ENCODE data around the gene AEBP2. TPM values are rescaled to one million over a fixed set of nuclear protein-coding genes. Genes with fewer than 3 reads are reported as not detected.

Gene AEBP2
- total and polyA plus RNA-seq, 2 of the 8 experiments (the other 6 are each of a cell fraction or from before 2014, with no cell fraction given) = 13.6 to 61.4 TPM

GRCh38 chr12:19397534-19397933, 41.8 kb upstream of the AEBP2 start:
- H4K20me1 ChIP-seq (replicated peaks in 1 of 2; ENCODE audit: control insufficient read depth in 1 of 2, insufficient read depth in 2 of 2, low read length in 2 of 2) = no peaks in the 10 kb centered on the region
- no peaks in the 10 kb centered on the region; a peak in 2 of 7 replicates for H3K4me1 ChIP-seq (replicated peaks in 1 of 4; ENCODE audit: control insufficient read depth in 3 of 4, insufficient read depth in 4 of 4, low read length in 3 of 4)
- no peaks in the 10 kb centered on the region for H3K79me2 ChIP-seq (ENCODE audit: control insufficient read depth in 1 of 2, insufficient read depth in 2 of 2, low read length in 2 of 2)
- H3K27me3 ChIP-seq (replicated peaks in 1 of 4; ENCODE audit: control insufficient read depth in 3 of 4, extremely low read depth in 1 of 4, insufficient read depth in 3 of 4, low read length in 3 of 4) = no peaks in the 10 kb centered on the region
- no peak overlapping the region for H3K4me2 ChIP-seq (ENCODE audit: insufficient read depth in 1 of 2, low read depth in 2 of 2, low read length in 2 of 2)
- no peak overlapping the region for H3K23ac ChIP-seq (ENCODE audit: insufficient read length)
- no peak overlapping the region for H2BK120ac ChIP-seq (replicated peaks; ENCODE audit: low read depth, low read length)
- H3K9me3 ChIP-seq (ENCODE audit: insufficient read depth in 2 of 2, low read depth in 1 of 2, low read length in 1 of 2) = no peaks in the 10 kb centered on the region
- no peaks in the 10 kb centered on the region for H3K23me2 ChIP-seq (ENCODE audit: low read depth, low read length)
- no peak overlapping the region for H2BK15ac ChIP-seq (ENCODE audit: low read length)
- ChIA-PET POLR2A (ENCODE audit: partially characterized antibody) (no interaction called here), CTCF (ENCODE audit: partially characterized antibody) (interaction anchor here (0.6 to 1.3 kb wide), 2 partner anchors 14 to 24 kb away, joined by 3 read pairs; no protein-coding TSS in a partner anchor)
- H3K18ac ChIP-seq (ENCODE audit: extremely low read depth, low read length) = no peak overlapping the region
- 87% methylated on average over 4 of the region's 4 CpGs; no CpG with 5 or more reads in 1 of the 2 experiments for WGBS, 2 experiments (ENCODE audit: extremely low coverage in 1 of 2, insufficient coverage in 1 of 2, insufficient read length in 1 of 2, insufficient replicate concordance in 2 of 2, low coverage in 1 of 2, low lambda C conversion rate in 2 of 2, missing lambda C conversion rate in 1 of 2)
- H2BK20ac ChIP-seq (ENCODE audit: low read length) = no peak overlapping the region
- no peak overlapping the region for H3K14ac ChIP-seq (ENCODE audit: insufficient read length)
- no peak overlapping the region for H2BK5ac ChIP-seq (ENCODE audit: low read depth, low read length)
- no peak overlapping the region for H4K5ac ChIP-seq (ENCODE audit: insufficient read length, low read depth, low read length)
- no peak overlapping the region for H3K4me3 ChIP-seq (ENCODE audit: extremely low read depth in 1 of 4, insufficient read depth in 2 of 4, low read depth in 3 of 4, low read length in 4 of 4)
- no peak overlapping the region for H3K4ac ChIP-seq (replicated peaks; ENCODE audit: insufficient read length, low read depth, low read length)
- FAIRE-seq = no peak
- no peak overlapping the region for H2AK5ac ChIP-seq (ENCODE audit: low read depth, low read length)
- H3K56ac ChIP-seq (replicated peaks; ENCODE audit: insufficient read length, low read depth, low read length) = no peak overlapping the region
- no peak overlapping the region for H3K27ac ChIP-seq (ENCODE audit: low read depth, low read length)
- H2AFZ ChIP-seq (ENCODE audit: low read length) = no peak overlapping the region
- H3K79me1 ChIP-seq (ENCODE audit: low read depth, low read length) = no peaks in the 10 kb centered on the region
- no peaks in the 10 kb centered on the region for H3K36me3 ChIP-seq (ENCODE audit: control insufficient read depth in 2 of 4, insufficient read depth in 4 of 4, low read length in 3 of 4)
- TF ChIP-seq TEAD4 (IDR thresholded peaks at IDR 0.05; ENCODE audit: low read depth, low read length) (no peak), EP300 (IDR thresholded peaks at IDR 0.05; ENCODE audit: borderline replicate concordance in 1 of 2, low read depth in 2 of 2, low read length in 2 of 2) (no peak), FOSL1 (IDR thresholded peaks at IDR 0.05; ENCODE audit: insufficient read depth, low read depth, low read length) (no peak)
- no peak overlapping the region for H2BK12ac ChIP-seq (ENCODE audit: low read depth, low read length)
- H4K91ac ChIP-seq (replicated peaks; ENCODE audit: insufficient read length, low read length) = no peak overlapping the region
- H4K8ac ChIP-seq (ENCODE audit: extremely low read depth, insufficient read depth, low read length) = no peak overlapping the region
- no peak for DNase-seq (ENCODE audit: low read depth in 1 of 2, low spot score in 2 of 2)
- no peak overlapping the region for H3K9ac ChIP-seq (replicated peaks in 1 of 4; ENCODE audit: extremely low read depth in 1 of 4, low read depth in 3 of 4, low read length in 3 of 4)

All from H1 (cell line).